PFSK-1 (cell line): Measurements from ENCODE around the gene LAMB2.

Source experiments
- FOXP2 ChIP-seq: optimal IDR thresholded peaks from 2 replicates; pipeline ENCODE3; 2011; ENCODE audit warnings: borderline replicate concordance, control low read depth, inconsistent platforms; ENCODE audit not compliant: insufficient read depth; ENCODE audit errors: extremely low read length, extremely low read depth
- POLR2AphosphoS5 ChIP-seq: IDR thresholded peaks from 2 replicates; pipeline ENCODE4 v1.6.1; 2012; ENCODE audit warnings: low read depth, mild to moderate bottlenecking, control low read depth, low read length, moderate library complexity
- SIN3A ChIP-seq: IDR thresholded peaks from 2 replicates; pipeline ENCODE4 v1.6.1; 2012; ENCODE audit warnings: mild to moderate bottlenecking, low read length, moderate library complexity, borderline replicate concordance; ENCODE audit not compliant: insufficient read depth
- TAF1 ChIP-seq: IDR thresholded peaks from 2 replicates; pipeline ENCODE4 v1.6.1; 2012; ENCODE audit warnings: low read length, control low read depth, borderline replicate concordance; ENCODE audit not compliant: insufficient read depth

- no peak for TF ChIP-seq FOXP2
- no peak for TF ChIP-seq TAF1
- TF ChIP-seq SIN3A: no peak
- no peak for TF ChIP-seq POLR2AphosphoS5
These were observed 51.4 kb downstream of the LAMB2 start for GRCh38 chr3:49081429-49081828.
